Loucy (cell line): ENCODE results near the gene CDK9.

Experiments
- CTCF ChIP-seq: fragments of 200-600 bp; sonication (generic); conservative IDR thresholded peaks from 2 replicates; pipeline ENCODE4 v1.5.1; 2014; ENCODE audit warnings: mild to moderate bottlenecking, antibody characterized with exemption, low read length
- EZH2phosphoT487 ChIP-seq: fragments of 200-600 bp; IDR thresholded peaks from 2 replicates; pipeline ENCODE4 v1.6.1; 2018; ENCODE audit warnings: antibody characterized with exemption, mild to moderate bottlenecking, moderate library complexity, borderline replicate concordance

- TF ChIP-seq CTCF: no peak
- TF ChIP-seq EZH2phosphoT487: no peak
These were observed 8.4 kb downstream of the CDK9 start for GRCh38 chr9:127794001-127794791.
